Esophagus squamous epithelium (tissue), 5 donors: Measurements from ENCODE around the gene ZFY. TPM values are rescaled to one million over a fixed set of nuclear protein-coding genes. Genes with fewer than 3 reads are reported as not detected.

Experiments used
- DNase-seq: peaks from one replicate; lab custom pipeline; 2025; lab: John Stamatoyannopoulos, UW
- H3K27ac ChIP-seq, 4 donors: fragments of 200-600 bp; sonication (generic); one replicate each; pipeline ENCODE4 v1.5.1; 2016 to 2019; ENCODE audit warnings: mild to moderate bottlenecking in 1 of 4
- H3K27me3 ChIP-seq, 4 donors: fragments of 200-600 bp; sonication (generic); 1 replicate in 3 of 4; 2 replicates in 1 of 4; pipeline versions ENCODE4 v1.5.1 to v1.6.0; 2017 to 2021; ENCODE audit warnings: antibody characterized with exemption in 1 of 4
- H3K36me3 ChIP-seq, 3 donors: fragments of 200-600 bp; sonication (generic); one replicate each; pipeline ENCODE4 v1.5.1; 2016 to 2019
- H3K4me1 ChIP-seq, 3 donors: fragments of 200-600 bp; sonication (generic); one replicate each; pipeline ENCODE4 v1.5.1; 2017 to 2019
- H3K4me3 ChIP-seq, 4 donors: fragments of 200-600 bp; sonication (generic); 1 replicate in 3 of 4; 2 replicates in 1 of 4; pipeline ENCODE4 v1.5.1; 2016 to 2019; ENCODE audit warnings: mild to moderate bottlenecking in 2 of 4, moderate library complexity in 1 of 4
- H3K9me3 ChIP-seq, 3 donors: fragments of 200-600 bp; sonication (generic); one replicate each; pipeline ENCODE4 v1.5.1; 2016 to 2019
- CTCF ChIP-seq, 6 experiments: fragments of 450-650 bp in 4 of 6; fragments of 200-600 bp in 2 of 6; sonication (generic) in 2 of 6; IDR thresholded peaks; one replicate each; pipeline ENCODE4 v1.5.1; 2016 to 2019; ENCODE audit warnings: antibody characterized with exemption in 6 of 6, mild to moderate bottlenecking in 4 of 6, moderate library complexity in 4 of 6
- POLR2A ChIP-seq, 4 donors: fragments of 450-650 bp; IDR thresholded peaks; one replicate each; pipeline ENCODE4 v1.6.1; 2017; ENCODE audit warnings: antibody characterized with exemption in 4 of 4, mild to moderate bottlenecking in 4 of 4, moderate library complexity in 3 of 4
- whole genome bisulfite sequencing, 2 donors: methylation state at CpG; one replicate each; pipeline ENCODE4 v1.1.5; 2018; 5-methylcytosine and 5-hydroxymethylcytosine counted together
- intact Hi-C: fragments of 100-400 bp; cut with DNase I; formaldehyde crosslinking; loops from one replicate; pipeline ENCODE4 v1.15.0; 2022
- total RNA-seq, 4 donors: library from RNA; depleted of rRNA; stranded (reverse); fragments of >200 nt; gene quantifications; one replicate each; pipeline ENCODE4 v1.1.0, GENCODE V29; 2016
- donor health status: DM: yes; HTN: yes; CAD: no.

ZFY gene
- total RNA-seq, 4 donors from 2014 or later, result 8.4 to 19.1 TPM; not detected in 2

- peaks cover 0 to 8% (median 0%) of the 10 kb centered on the region in 3 donors for H3K36me3 ChIP-seq
- H3K9me3 ChIP-seq, result no peaks in the 10 kb centered on the region
- no peak overlapping the region for H3K27ac ChIP-seq
- H3K4me3 ChIP-seq, result no peak overlapping the region
- no peak for TF ChIP-seq CTCF (IDR thresholded peaks at IDR 0.05)
- TF ChIP-seq POLR2A (IDR thresholded peaks at IDR 0.05), result no peak
- H3K27me3 ChIP-seq, result no peaks in the 10 kb centered on the region
- 78% methylated on average over 1 of the region's 1 CpG; no CpG with 5 or more reads in 1 of the 2 donors for WGBS, 2 donors
- peaks cover 0 to 8% (median 0%) of the 10 kb centered on the region in 3 donors for H3K4me1 ChIP-seq
- no peak for DNase-seq
- intact Hi-C loops, result no loop called here
Observed at GRCh38 chrY:2965629-2966028, 30.4 kb downstream of the ZFY start.

GRCh38 chrY:2969561-2969960 lies 34.4 kb downstream of the ZFY start:
- intact Hi-C loops, result no loop called here
- H3K4me1 ChIP-seq, result peaks cover 0 to 30% (median 0%) of the 10 kb centered on the region in 3 donors
- no peaks in the 10 kb centered on the region for H3K27me3 ChIP-seq
- H3K27ac ChIP-seq, result no peak overlapping the region
- no peaks in the 10 kb centered on the region for H3K9me3 ChIP-seq
- H3K36me3 ChIP-seq, result no peaks in the 10 kb centered on the region
- no peak overlapping the region for H3K4me3 ChIP-seq
- DNase-seq, result no peak
- TF ChIP-seq POLR2A (IDR thresholded peaks at IDR 0.05) (no peak), CTCF (IDR thresholded peaks at IDR 0.05) (no peak)

GRCh38 chrY:2972708-2973107 lies 37.5 kb downstream of the ZFY start:
- no peak for TF ChIP-seq POLR2A (IDR thresholded peaks at IDR 0.05)
- no peak for TF ChIP-seq CTCF (IDR thresholded peaks at IDR 0.05)
- intact Hi-C loops, result no loop called here
- no peaks in the 10 kb centered on the region for H3K9me3 ChIP-seq
- H3K4me1 ChIP-seq, result peaks cover 0 to 30% (median 0%) of the 10 kb centered on the region in 3 donors
- WGBS, 2 donors, result 28% methylated on average over 1 of the region's 1 CpG; no CpG with 5 or more reads in 1 of the 2 donors
- H3K36me3 ChIP-seq, result peaks cover 0 to 23% (median 0%) of the 10 kb centered on the region in 3 donors
- no peak overlapping the region for H3K4me3 ChIP-seq
- DNase-seq, result no peak
- H3K27me3 ChIP-seq, result no peaks in the 10 kb centered on the region
- peak overlapping the region in 1 of 4 donors; percentile 44 for H3K27ac ChIP-seq

GRCh38 chrY:2973110-2973751 lies 38.0 kb downstream of the ZFY start:
- no peak for TF ChIP-seq CTCF (IDR thresholded peaks at IDR 0.05)
- no peak for TF ChIP-seq POLR2A (IDR thresholded peaks at IDR 0.05)
- H3K27me3 ChIP-seq, result no peaks in the 10 kb centered on the region
- H3K27ac ChIP-seq, result peak overlapping the region in 1 of 4 donors; percentile 44
- DNase-seq, result no peak
- no peaks in the 10 kb centered on the region for H3K9me3 ChIP-seq
- WGBS, 2 donors, result 44% methylated on average over 5 of the region's 5 CpGs; no CpG with 5 or more reads in 1 of the 2 donors
- peaks cover 0 to 30% (median 0%) of the 10 kb centered on the region in 3 donors for H3K4me1 ChIP-seq
- H3K4me3 ChIP-seq, result no peak overlapping the region
- peaks cover 0 to 28% (median 0%) of the 10 kb centered on the region in 3 donors for H3K36me3 ChIP-seq
- intact Hi-C loops, result no loop called here

- Histone ChIP-seq H3K9me3 (no peaks in the 10 kb centered on the region), H3K4me1 (no peaks in the 10 kb centered on the region), H3K4me3 (no peak overlapping the region), H3K27ac (no peak overlapping the region), H3K36me3 (peaks cover 0 to 47% (median 0%) of the 10 kb centered on the region in 3 donors), H3K27me3 (no peaks in the 10 kb centered on the region)
- intact Hi-C loops, result no loop called here
- 97% methylated on average over 6 of the region's 6 CpGs; no CpG with 5 or more reads in 1 of the 2 donors for WGBS, 2 donors
- DNase-seq, result no peak
- TF ChIP-seq POLR2A (IDR thresholded peaks at IDR 0.05), result no peak
- no peak for TF ChIP-seq CTCF (IDR thresholded peaks at IDR 0.05)
Observed at GRCh38 chrY:2979283-2979682, 44.1 kb downstream of the ZFY start.
